HG03457 (cell line): ENCODE measurements around the gene SLC25A38.
"Not testable (repeated sequence)": the region's sequence is repeated elsewhere in the genome, so short reads cannot be mapped to it uniquely, and the experiment has no call there.

Experiments
- ATAC-seq: cut with Tn5 transposase; IDR thresholded peaks from one replicate; pipeline ENCODE4 v1.9.1; 2021; ENCODE audit warnings: moderate number of reproducible peaks; ENCODE audit not compliant: unreplicated experiment

Gene SLC25A38

GRCh38 chr3:39383045-39383880, at the start of gene SLC25A38:
Gene SLC25A38 (plus strand): TSS chr3:39383370. CDS start chr3:39383725, 355 bp downstream.
- peak; percentile 55 for ATAC-seq

GRCh38 chr3:39333607-39334006, 49.6 kb upstream of the SLC25A38 start:
- no peak for ATAC-seq

- no peak for ATAC-seq
These were observed 49.0 kb upstream of the SLC25A38 start for GRCh38 chr3:39334205-39334604.

GRCh38 chr3:39338201-39338600, 45.0 kb upstream of the SLC25A38 start:
- no peak for ATAC-seq

- no peak for ATAC-seq
These were observed 44.1 kb upstream of the SLC25A38 start for GRCh38 chr3:39339086-39339485.

- ATAC-seq: no peak
These were observed 40.0 kb upstream of the SLC25A38 start for GRCh38 chr3:39343076-39343717.

- no peak for ATAC-seq
These were observed 39.4 kb upstream of the SLC25A38 start for GRCh38 chr3:39343760-39344159.

GRCh38 chr3:39344746-39345344, 38.3 kb upstream of the SLC25A38 start:
- no peak for ATAC-seq

- ATAC-seq: no peak
These were observed 36.2 kb upstream of the SLC25A38 start for GRCh38 chr3:39346785-39347585.

- no peak for ATAC-seq
These were observed 35.6 kb upstream of the SLC25A38 start for GRCh38 chr3:39347586-39347876.

- ATAC-seq: no peak
These were observed 34.1 kb upstream of the SLC25A38 start for GRCh38 chr3:39349080-39349479.

- ATAC-seq: no peak
These were observed 32.5 kb upstream of the SLC25A38 start for GRCh38 chr3:39350714-39351113.

- ATAC-seq: not testable (repeated sequence)
These were observed 32.0 kb upstream of the SLC25A38 start for GRCh38 chr3:39351134-39351533.

- not testable (repeated sequence) for ATAC-seq
These were observed 29.8 kb upstream of the SLC25A38 start for GRCh38 chr3:39353168-39353927.

- no peak for ATAC-seq
These were observed 24.8 kb upstream of the SLC25A38 start for GRCh38 chr3:39358333-39358732.

GRCh38 chr3:39361252-39361927, 21.8 kb upstream of the SLC25A38 start:
- ATAC-seq: peak; percentile 77

- no peak for ATAC-seq
These were observed 21.0 kb upstream of the SLC25A38 start for GRCh38 chr3:39362192-39362591.

- no peak for ATAC-seq
These were observed 20.4 kb upstream of the SLC25A38 start for GRCh38 chr3:39362812-39363211.

GRCh38 chr3:39370450-39370849, 12.7 kb upstream of the SLC25A38 start:
- not testable (repeated sequence) for ATAC-seq

GRCh38 chr3:39372833-39373232, 10.3 kb upstream of the SLC25A38 start:
- no peak for ATAC-seq
